ENCODE results near the gene HSP90AB1.
"Not testable (repeated sequence)": the region's sequence is repeated elsewhere in the genome, so short reads cannot be mapped to it uniquely, and the experiment has no call there.

HSP90AB1 gene

DNA sequence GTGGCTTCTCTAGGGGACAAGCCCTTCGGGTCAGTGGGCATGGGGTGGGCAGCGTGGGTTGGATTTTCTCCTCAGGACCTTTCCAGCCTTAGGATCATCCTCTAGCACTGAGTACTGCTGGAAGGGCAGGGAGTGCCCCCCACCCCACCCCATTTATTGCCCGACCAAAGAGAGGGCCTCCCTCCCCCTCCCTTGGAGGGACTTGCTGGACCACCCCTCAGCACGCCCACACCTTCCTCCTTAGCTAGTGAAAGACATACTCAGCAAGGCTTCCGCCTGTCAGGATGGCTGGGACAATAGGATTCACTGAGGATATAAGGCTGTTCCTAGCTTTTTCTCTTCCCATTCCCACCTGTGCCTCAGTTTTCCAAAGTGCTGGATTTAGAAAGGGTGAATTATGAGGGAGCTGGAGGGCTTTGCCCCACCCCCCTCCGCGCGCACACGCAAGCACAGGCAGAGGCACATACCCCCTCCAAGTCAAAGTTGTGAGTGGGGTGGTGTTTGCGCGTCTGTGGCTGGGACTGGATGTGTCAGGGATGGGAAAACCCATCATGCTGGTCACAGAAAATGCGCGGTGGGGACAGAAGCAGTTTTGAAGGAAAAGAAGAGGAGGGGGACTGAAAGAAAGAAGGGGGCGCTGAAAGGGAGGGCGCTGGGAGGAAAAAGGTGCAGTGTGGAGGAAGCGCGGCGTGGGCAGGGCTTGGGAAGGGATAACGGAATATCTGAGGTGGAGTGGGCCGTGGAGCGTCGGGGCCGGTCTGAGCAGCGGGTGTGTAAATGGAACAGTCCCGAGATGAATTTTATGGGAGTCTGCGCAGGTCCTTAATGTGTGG lies 24.2 kb upstream of the HSP90AB1 start:
- no peak for DNase-seq (ENCODE audit: low read depth, low spot score)

- no peak for DNase-seq (ENCODE audit: low read depth, low spot score)
Observed at GRCh38 chr6:44223319-44224028, 23.4 kb upstream of the HSP90AB1 start, which contains the start of gene SLC29A1. SLC29A1 (plus strand) TSS chr6:44223595; CDS start chr6:44227314, 3,719 bp downstream.

DNA sequence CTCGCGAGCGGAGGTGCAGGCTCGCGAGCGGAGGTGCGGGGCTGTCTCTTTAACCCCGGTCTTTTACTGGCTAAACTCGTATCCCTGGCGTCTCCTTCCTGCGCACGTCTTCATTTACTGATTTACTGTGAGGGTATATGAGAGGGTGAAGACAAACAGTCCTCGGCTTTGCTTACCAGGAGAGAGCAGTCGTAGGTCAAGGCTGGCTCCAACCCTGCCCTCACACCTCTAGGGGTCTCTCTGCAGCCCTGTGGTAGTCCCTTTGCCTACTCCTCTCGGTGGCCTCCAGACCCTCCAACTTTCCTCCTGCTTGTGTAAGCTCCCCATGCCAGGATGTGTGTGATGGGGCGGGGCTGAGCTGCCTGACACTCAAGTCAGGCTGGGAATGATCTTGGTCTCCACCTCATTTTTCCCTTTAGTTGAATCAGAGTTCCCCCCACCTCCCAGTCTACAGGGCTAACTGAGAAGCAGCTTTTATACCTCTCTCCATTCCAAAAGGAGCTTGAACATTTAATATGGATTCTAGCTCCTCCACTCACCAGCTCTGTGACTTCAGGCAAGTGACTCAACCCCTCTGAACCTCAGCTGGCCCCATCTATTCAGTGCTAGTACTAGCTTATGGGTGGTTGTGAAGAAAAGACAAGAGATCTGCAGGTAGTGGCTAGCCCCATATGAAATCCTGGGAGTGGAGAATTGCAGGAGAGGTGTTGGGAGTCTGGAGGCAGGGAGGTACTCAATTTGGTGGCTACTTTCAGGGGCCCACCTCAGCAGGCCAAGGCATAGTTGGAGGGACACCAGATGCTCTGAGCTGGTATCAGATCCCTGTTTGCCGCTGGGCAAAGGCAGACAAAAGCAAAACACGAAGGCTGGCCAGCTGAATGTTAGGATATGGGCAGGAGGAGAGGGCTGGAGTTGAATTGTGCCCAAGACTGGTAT lies 22.6 kb upstream of the HSP90AB1 start:
- DNase-seq (ENCODE audit: low read depth, low spot score): no peak

DNA sequence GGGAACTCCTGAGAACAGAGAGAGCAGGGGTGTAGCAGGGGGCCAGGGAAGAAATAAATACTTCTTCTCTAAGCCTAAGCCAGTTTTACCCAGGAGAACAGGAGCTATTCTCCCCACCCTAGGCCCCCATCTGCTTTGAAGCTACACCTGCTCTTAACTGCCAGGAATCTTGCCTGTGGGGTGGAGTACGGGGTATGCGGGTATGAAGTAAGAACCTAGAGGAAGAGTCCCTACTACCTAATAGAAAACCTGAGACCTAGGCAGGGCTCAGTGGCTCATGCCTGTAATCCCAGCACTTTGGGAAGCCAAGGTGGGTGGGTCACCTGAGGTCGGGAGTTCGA lies 22.0 kb upstream of the HSP90AB1 start:
- no peak for DNase-seq (ENCODE audit: low read depth, low spot score)

- DNase-seq (ENCODE audit: low read depth, low spot score): no peak
Observed at GRCh38 chr6:44225579-44226325, 21.1 kb upstream of the HSP90AB1 start.

- no peak for DNase-seq (ENCODE audit: low read depth, low spot score)
Observed at GRCh38 chr6:44226368-44227147, 20.3 kb upstream of the HSP90AB1 start.

- no peak for DNase-seq (ENCODE audit: low read depth, low spot score)
Observed at GRCh38 chr6:44227148-44227793, 19.6 kb upstream of the HSP90AB1 start.

- DNase-seq (ENCODE audit: low read depth, low spot score): no peak
Observed at GRCh38 chr6:44228031-44228430, 18.9 kb upstream of the HSP90AB1 start.

GRCh38 chr6:44228433-44228832 lies 18.5 kb upstream of the HSP90AB1 start:
- DNase-seq (ENCODE audit: low read depth, low spot score): no peak

GRCh38 chr6:44228836-44229235 lies 18.1 kb upstream of the HSP90AB1 start:
- DNase-seq (ENCODE audit: low read depth, low spot score): no peak

DNA sequence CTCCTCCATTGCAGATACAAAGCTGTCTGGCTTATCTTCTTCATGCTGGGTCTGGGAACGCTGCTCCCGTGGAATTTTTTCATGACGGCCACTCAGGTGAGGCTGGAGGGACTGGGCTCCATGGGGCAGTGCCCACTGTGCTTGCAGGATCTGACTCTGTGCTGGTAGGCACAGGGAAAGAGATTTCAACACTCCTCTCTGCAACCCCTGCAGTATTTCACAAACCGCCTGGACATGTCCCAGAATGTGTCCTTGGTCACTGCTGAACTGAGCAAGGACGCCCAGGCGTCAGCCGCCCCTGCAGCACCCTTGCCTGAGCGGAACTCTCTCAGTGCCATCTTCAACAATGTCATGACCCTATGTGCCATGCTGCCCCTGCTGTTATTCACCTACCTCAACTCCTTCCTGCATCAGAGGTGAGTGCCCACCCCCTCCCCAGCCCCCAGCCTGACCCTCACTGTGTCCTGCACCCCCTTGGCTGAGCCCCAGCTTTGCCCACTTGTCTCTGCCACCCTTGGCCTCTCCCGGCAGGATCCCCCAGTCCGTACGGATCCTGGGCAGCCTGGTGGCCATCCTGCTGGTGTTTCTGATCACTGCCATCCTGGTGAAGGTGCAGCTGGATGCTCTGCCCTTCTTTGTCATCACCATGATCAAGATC lies 17.4 kb upstream of the HSP90AB1 start:
- no peak for DNase-seq (ENCODE audit: low read depth, low spot score)

- no peak for DNase-seq (ENCODE audit: low read depth, low spot score)
Observed at GRCh38 chr6:44230034-44230675, 16.7 kb upstream of the HSP90AB1 start.

DNA sequence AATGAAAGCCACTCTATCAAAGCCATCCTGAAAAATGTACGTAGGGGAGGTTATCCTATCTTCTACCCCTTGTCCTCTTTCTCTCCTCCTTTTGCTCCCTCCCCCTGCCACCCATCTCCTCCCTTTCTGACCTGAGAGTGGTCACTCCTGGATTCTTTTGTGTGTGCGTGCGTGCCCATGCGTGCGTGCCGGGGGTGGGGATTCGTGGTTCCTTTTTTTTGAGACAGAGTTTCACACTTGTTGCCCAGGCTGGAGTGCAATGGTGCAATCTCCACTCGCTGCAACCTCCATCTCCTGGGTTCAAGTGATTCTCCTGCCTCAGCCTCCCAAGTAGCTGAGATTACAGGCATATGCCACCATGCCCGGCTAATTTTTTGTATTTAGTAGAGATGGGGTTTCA lies 15.5 kb upstream of the HSP90AB1 start:
- DNase-seq (ENCODE audit: low read depth, low spot score): not testable (repeated sequence)

DNA sequence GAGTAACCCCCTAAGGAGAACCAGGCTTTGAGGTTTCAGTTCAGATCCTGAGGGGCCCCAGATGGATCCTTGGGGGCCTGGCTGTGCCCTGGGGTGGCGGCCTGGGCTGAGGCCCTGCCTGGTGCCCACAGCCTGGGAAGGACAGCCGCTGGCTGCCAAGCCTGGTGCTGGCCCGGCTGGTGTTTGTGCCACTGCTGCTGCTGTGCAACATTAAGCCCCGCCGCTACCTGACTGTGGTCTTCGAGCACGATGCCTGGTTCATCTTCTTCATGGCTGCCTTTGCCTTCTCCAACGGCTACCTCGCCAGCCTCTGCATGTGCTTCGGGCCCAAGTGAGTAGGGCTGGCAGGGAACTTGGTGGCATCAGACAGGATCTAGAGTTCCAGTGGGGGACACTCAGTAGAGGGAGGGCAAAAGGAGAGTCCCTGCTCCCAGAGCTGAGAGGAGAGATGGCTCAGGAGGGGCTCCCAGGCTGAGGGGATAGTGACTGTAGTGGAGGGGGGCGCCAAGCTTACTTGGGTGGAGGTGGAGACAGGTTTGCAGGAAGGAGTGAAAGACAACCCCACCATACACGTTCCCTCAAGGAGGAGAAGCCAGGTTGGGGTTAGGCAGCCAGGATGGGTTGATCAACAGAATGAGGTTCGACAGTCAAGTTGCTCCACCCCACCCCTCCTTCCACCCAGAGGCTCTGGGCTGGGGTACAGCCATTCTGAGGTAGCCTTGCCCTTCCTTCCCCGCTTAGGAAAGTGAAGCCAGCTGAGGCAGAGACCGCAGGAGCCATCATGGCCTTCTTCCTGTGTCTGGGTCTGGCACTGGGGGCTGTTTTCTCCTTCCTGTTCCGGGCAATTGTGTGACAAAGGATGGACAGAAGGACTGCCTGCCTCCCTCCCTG lies 14.0 kb upstream of the HSP90AB1 start:
- DNase-seq (ENCODE audit: low read depth, low spot score): no peak

DNA sequence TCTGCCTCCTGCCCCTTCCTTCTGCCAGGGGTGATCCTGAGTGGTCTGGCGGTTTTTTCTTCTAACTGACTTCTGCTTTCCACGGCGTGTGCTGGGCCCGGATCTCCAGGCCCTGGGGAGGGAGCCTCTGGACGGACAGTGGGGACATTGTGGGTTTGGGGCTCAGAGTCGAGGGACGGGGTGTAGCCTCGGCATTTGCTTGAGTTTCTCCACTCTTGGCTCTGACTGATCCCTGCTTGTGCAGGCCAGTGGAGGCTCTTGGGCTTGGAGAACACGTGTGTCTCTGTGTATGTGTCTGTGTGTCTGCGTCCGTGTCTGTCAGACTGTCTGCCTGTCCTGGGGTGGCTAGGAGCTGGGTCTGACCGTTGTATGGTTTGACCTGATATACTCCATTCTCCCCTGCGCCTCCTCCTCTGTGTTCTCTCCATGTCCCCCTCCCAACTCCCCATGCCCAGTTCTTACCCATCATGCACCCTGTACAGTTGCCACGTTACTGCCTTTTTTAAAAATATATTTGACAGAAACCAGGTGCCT lies 13.3 kb upstream of the HSP90AB1 start:
- DNase-seq (ENCODE audit: low read depth, low spot score): no peak

- no peak for DNase-seq (ENCODE audit: low read depth, low spot score)
Observed at GRCh38 chr6:44234101-44235025, 12.5 kb upstream of the HSP90AB1 start.

DNA sequence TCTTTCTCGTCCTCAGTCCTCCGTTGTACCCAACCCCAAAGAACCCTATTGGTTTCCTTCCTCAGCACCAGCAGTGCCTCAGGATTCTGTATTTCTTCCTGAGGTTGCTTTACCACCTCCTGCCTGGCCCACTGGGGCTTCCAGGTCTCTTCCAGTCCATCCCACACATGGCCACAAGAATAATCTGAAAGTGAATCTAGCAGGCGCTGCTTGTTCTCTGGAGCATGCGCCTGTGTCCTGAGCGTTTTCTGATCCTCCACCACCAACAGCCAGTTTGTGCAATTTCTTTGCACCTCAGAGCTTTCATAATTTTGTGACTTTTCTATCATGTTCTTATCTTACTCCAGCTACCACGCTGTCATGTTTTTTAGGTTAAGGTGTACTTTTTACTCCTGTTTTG lies 11.6 kb upstream of the HSP90AB1 start:
- DNase-seq (ENCODE audit: low read depth, low spot score): no peak
